Liver (tissue), 9 donors: ENCODE measurements around the gene CLDN24. TPM values are rescaled to one million over a fixed set of nuclear protein-coding genes. Genes with fewer than 3 reads are reported as not detected.
A peak's percentile ranks its signal among the peaks of the same experiment; 100 is the strongest.

Experiments used
- DNase-seq: peaks from one replicate; pipeline ENCODE4 v3.0.0-alpha.2; 2017; ENCODE audit warnings: low spot score
- H3K27ac ChIP-seq, 2 donors: one replicate each; pipeline ENCODE4 v1.7.0; 2013; ENCODE audit warnings: inconsistent platforms in 2 of 2, low read length in 2 of 2, control low read depth in 1 of 2, low read depth in 1 of 2, mild to moderate bottlenecking in 1 of 2
- H3K27me3 ChIP-seq, 4 donors: one replicate each; pipeline versions ENCODE4 v1.6.1 to v1.7.0; 2013; ENCODE audit warnings: low read length in 3 of 4, inconsistent platforms in 1 of 4, mild to moderate bottlenecking in 1 of 4, moderate library complexity in 1 of 4; ENCODE audit not compliant: control insufficient read depth in 4 of 4, insufficient read depth in 4 of 4
- H3K36me3 ChIP-seq, 4 donors: one replicate each; pipeline versions ENCODE4 v1.6.1 to v1.7.0; 2013; ENCODE audit warnings: low read length in 3 of 4, mild to moderate bottlenecking in 3 of 4, low read depth in 1 of 4, moderate library complexity in 1 of 4; ENCODE audit not compliant: control insufficient read depth in 4 of 4, insufficient read depth in 3 of 4
- H3K4me1 ChIP-seq, 4 donors: one replicate each; pipeline versions ENCODE4 v1.6.1 to v1.7.0; 2013; ENCODE audit warnings: low read length in 3 of 4, mild to moderate bottlenecking in 3 of 4, moderate library complexity in 1 of 4; ENCODE audit not compliant: control insufficient read depth in 4 of 4, insufficient read depth in 4 of 4
- H3K4me3 ChIP-seq, 3 donors: one replicate each; pipeline versions ENCODE4 v1.6.1 to v1.7.0; 2013; ENCODE audit warnings: low read length in 3 of 3, control low read depth in 1 of 3, low read depth in 1 of 3, mild to moderate bottlenecking in 1 of 3
- H3K9ac ChIP-seq, 2 donors: one replicate each; pipeline ENCODE4 v1.7.0; 2013; ENCODE audit warnings: low read length in 2 of 2, mild to moderate bottlenecking in 2 of 2, moderate library complexity in 2 of 2, control low read depth in 1 of 2, low read depth in 1 of 2
- H3K9me3 ChIP-seq, 4 donors: one replicate each; pipeline versions ENCODE4 v1.6.1 to v1.7.0; 2013; ENCODE audit warnings: low read length in 3 of 4; ENCODE audit not compliant: control insufficient read depth in 4 of 4
- ATF3 ChIP-seq: IDR thresholded peaks from 2 replicates; pipeline ENCODE4 v1.6.1; 2016; ENCODE audit warnings: antibody characterized with exemption
- EGR1 ChIP-seq, 2 donors: IDR thresholded peaks; 2 replicates each; pipeline ENCODE4 v1.6.1; 2016 to 2018; ENCODE audit warnings: antibody characterized with exemption in 2 of 2, low read depth in 2 of 2
- FOXA1 ChIP-seq: IDR thresholded peaks from 2 replicates; pipeline ENCODE4 v1.6.1; 2016; ENCODE audit warnings: antibody characterized with exemption
- FOXA2 ChIP-seq: IDR thresholded peaks from 2 replicates; pipeline ENCODE4 v1.6.1; 2016; ENCODE audit warnings: antibody characterized with exemption
- GABPA ChIP-seq, 2 donors: IDR thresholded peaks in 1 of 2; conservative IDR thresholded peaks in 1 of 2; 2 replicates each; pipeline ENCODE4 v1.6.1; 2016; ENCODE audit warnings: antibody characterized with exemption in 2 of 2, mild to moderate bottlenecking in 1 of 2, moderate library complexity in 1 of 2
- HNF4A ChIP-seq, 2 donors: conservative IDR thresholded peaks; 2 replicates each; pipeline ENCODE4 v1.6.1; 2016; ENCODE audit warnings: antibody characterized with exemption in 2 of 2, mild to moderate bottlenecking in 2 of 2
- HNF4G ChIP-seq: IDR thresholded peaks from 2 replicates; pipeline ENCODE4 v1.6.1; 2016; ENCODE audit warnings: antibody characterized with exemption
- JUND ChIP-seq, 2 donors: IDR thresholded peaks; 2 replicates each; pipeline ENCODE4 v1.6.1; 2016; ENCODE audit warnings: antibody characterized with exemption in 2 of 2
- NR2F2 ChIP-seq: IDR thresholded peaks from 2 replicates; pipeline ENCODE4 v1.6.1; 2016; ENCODE audit warnings: antibody characterized with exemption
- RAD21 ChIP-seq, 2 donors: IDR thresholded peaks; 2 replicates each; pipeline ENCODE4 v1.6.1; 2016; ENCODE audit warnings: antibody characterized with exemption in 2 of 2, mild to moderate bottlenecking in 2 of 2
- RXRA ChIP-seq, 2 donors: IDR thresholded peaks; 2 replicates each; pipeline ENCODE4 v1.6.1; 2017 to 2018; ENCODE audit warnings: antibody characterized with exemption in 2 of 2, mild to moderate bottlenecking in 1 of 2
- SP1 ChIP-seq: IDR thresholded peaks from 2 replicates; pipeline ENCODE4 v1.6.1; 2018; ENCODE audit warnings: antibody characterized with exemption, mild to moderate bottlenecking
- TAF1 ChIP-seq: conservative IDR thresholded peaks from 2 replicates; pipeline ENCODE4 v1.6.1; 2016; ENCODE audit warnings: antibody characterized with exemption, mild to moderate bottlenecking
- YY1 ChIP-seq: IDR thresholded peaks from 2 replicates; pipeline ENCODE4 v1.6.1; 2016; ENCODE audit warnings: antibody characterized with exemption, mild to moderate bottlenecking
- ZBTB33 ChIP-seq: IDR thresholded peaks from 2 replicates; pipeline ENCODE4 v1.6.1; 2016; ENCODE audit warnings: antibody characterized with exemption
- WGBS: extraction: QIAGEN DNeasy Blood & Tissue Kit; methylation state at CpG from one replicate; pipeline ENCODE4 v1.1.7; 2013; 5-methylcytosine and 5-hydroxymethylcytosine counted together
- polyA plus RNA-seq, 2 donors: library from polyadenylated mRNA; stranded (reverse) in 1 of 2; unstranded in 1 of 2; fragments of 200-250 nt in 1 of 2; fragments of >200 nt in 1 of 2; fragmentation: Nextera tagmentation in 1 of 2; extraction: Ambion mirVana in 1 of 2; gene quantifications; one replicate each; pipeline versions ENCODE4 v1.2.1 to v1.2.3, GENCODE V29; 2013 to 2015
- total RNA-seq, 2 donors: library from RNA; depleted of rRNA; stranded (reverse); fragments of >200 nt; gene quantifications; one replicate each; pipeline ENCODE4 v1.2.3, GENCODE V29; 2014
- donor health status: healthy.
- donor health status: healthy.
- donor health status: healthy.
- donor health status: healthy.
- donor health status: healthy.

The CLDN24 gene
- total and polyA plus RNA-seq, 4 donors, result not detected

GRCh38 chr4:183285886-183286285 lies 36.3 kb downstream of the CLDN24 start:
- Histone ChIP-seq H3K27me3 (no peaks in the 10 kb centered on the region), H3K9me3 (no peaks in the 10 kb centered on the region), H3K9ac (no peak overlapping the region), H3K4me3 (no peak overlapping the region), H3K4me1 (peaks cover 3 to 36% (median 23%) of the 10 kb centered on the region in 4 donors), H3K27ac (no peak overlapping the region), H3K36me3 (peaks cover under 1 to 46% (median 23%) of the 10 kb centered on the region in 4 donors)
- no peak for DNase-seq
- 64% methylated on average over 7 of the region's 7 CpGs for WGBS
- TF ChIP-seq NR2F2 (no peak), HNF4A (conservative IDR thresholded peaks at IDR 0.05) (peak; percentile 34 to 58), FOXA1 (no peak), RXRA (IDR thresholded peaks at IDR 0.05) (peak in 1 of 2 donors; percentile 26), FOXA2 (no peak), YY1 (no peak), EGR1 (IDR thresholded peaks at IDR 0.05; ENCODE audit: low read depth in 2 of 2) (no peak)

GRCh38 chr4:183284965-183285364 lies 37.3 kb downstream of the CLDN24 start:
- TF ChIP-seq HNF4A (conservative IDR thresholded peaks at IDR 0.05) (no peak), ATF3 (no peak), JUND (IDR thresholded peaks at IDR 0.05) (no peak), TAF1 (no peak), FOXA1 (no peak), EGR1 (IDR thresholded peaks at IDR 0.05; ENCODE audit: low read depth in 2 of 2) (no peak), FOXA2 (no peak)
- Histone ChIP-seq H3K9me3 (no peaks in the 10 kb centered on the region), H3K9ac (no peak overlapping the region), H3K4me3 (no peak overlapping the region), H3K27me3 (no peaks in the 10 kb centered on the region), H3K36me3 (peaks cover 0 to 45% (median 24%) of the 10 kb centered on the region in 4 donors), H3K4me1 (peaks cover 3 to 36% (median 23%) of the 10 kb centered on the region in 4 donors), H3K27ac (no peak overlapping the region)
- no peak for DNase-seq
- WGBS, result 73% methylated on average over 4 of the region's 4 CpGs

GRCh38 chr4:183284258-183284785 lies 37.9 kb downstream of the CLDN24 start:
- H3K36me3 ChIP-seq, result peaks cover 0 to 43% (median 19%) of the 10 kb centered on the region in 4 donors
- H3K4me1 ChIP-seq, result peaks cover 3 to 36% (median 23%) of the 10 kb centered on the region in 4 donors
- DNase-seq, result no peak
- H3K9me3 ChIP-seq, result no peaks in the 10 kb centered on the region
- no peak overlapping the region for H3K9ac ChIP-seq
- no peak overlapping the region for H3K4me3 ChIP-seq
- TF ChIP-seq EGR1 (IDR thresholded peaks at IDR 0.05; ENCODE audit: low read depth in 2 of 2), result no peak
- TF ChIP-seq HNF4A (conservative IDR thresholded peaks at IDR 0.05), result no peak
- TF ChIP-seq ATF3, result no peak
- TF ChIP-seq SP1, result no peak
- no peak for TF ChIP-seq RXRA (IDR thresholded peaks at IDR 0.05)
- TF ChIP-seq RAD21 (IDR thresholded peaks at IDR 0.05), result no peak
- no peak for TF ChIP-seq FOXA2
- TF ChIP-seq HNF4G, result no peak
- TF ChIP-seq ZBTB33, result no peak
- no peak for TF ChIP-seq TAF1
- no peak for TF ChIP-seq JUND (IDR thresholded peaks at IDR 0.05)
- no peak for TF ChIP-seq FOXA1
- TF ChIP-seq GABPA (IDR thresholded peaks at IDR 0.05 in 1 of 2, conservative IDR thresholded peaks at IDR 0.05 in 1 of 2), result no peak
- no peak overlapping the region for H3K27ac ChIP-seq
- H3K27me3 ChIP-seq, result no peaks in the 10 kb centered on the region
- WGBS, result 90% methylated on average over 12 of the region's 12 CpGs
